Activated CD4-positive, alpha-beta T cell treated with anti-CD3 and anti-CD28 coated beads for 4 hours (primary cell): ENCODE results near the gene FCSK.
"Not testable (repeated sequence)": the region's sequence is repeated elsewhere in the genome, so short reads cannot be mapped to it uniquely, and the experiment has no call there.

Experiments
- DNase-seq, 2 donors: peaks; one replicate each; pipeline ENCODE4 v3.0.0-alpha.2; 2020

Gene FCSK

GRCh38 chr16:70454222-70455034 lies at the start of gene FCSK:
TSS of gene FCSK (plus strand) at chr16:70454595. CDS start at chr16:70463191, 8,596 bp downstream.
- DNase-seq: peak; percentile 63 to 71

DNA sequence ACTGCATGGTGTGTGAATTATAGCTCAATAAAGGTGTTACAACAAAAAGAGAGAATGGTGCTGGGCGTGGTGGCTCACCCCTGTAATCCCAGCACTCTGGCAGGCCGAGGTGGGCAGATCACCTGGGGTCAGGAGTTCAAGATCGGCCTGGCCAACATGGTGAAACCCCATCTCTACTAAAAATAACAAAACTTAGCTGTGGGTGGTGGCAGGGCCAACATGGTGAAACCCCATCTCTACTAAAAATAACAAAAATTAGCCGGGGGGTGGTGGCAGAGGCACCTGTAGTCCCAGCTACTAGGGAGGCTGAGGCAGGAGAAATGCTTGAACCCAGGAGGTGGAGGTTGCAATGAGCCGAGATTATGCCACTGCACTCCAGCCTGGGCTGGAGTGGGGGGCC lies 48.3 kb upstream of the FCSK start:
- DNase-seq: not testable (repeated sequence)

- no peak for DNase-seq
These were observed 46.6 kb upstream of the FCSK start for GRCh38 chr16:70407811-70408274.

GRCh38 chr16:70410734-70411133 lies 43.7 kb upstream of the FCSK start:
- no peak for DNase-seq

DNA sequence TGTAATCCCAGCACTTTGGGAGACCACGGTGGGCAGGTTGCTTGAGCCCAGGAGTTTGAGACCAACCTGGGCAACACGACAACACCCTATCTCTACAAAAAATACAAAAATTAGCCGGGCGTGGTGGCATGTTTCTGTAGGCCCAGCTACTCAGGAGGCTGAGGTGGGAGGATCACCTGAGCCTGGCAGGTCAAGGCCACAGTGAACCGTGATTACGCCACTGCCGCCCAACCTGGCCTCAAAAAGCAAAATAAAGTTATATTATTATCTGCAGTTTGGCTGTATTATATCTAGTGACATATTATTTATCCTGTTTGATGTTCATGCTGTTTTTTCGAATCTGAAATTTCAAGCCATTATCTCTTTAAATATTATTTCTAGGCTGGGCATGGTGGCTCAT lies 42.0 kb upstream of the FCSK start:
- no peak for DNase-seq

DNA sequence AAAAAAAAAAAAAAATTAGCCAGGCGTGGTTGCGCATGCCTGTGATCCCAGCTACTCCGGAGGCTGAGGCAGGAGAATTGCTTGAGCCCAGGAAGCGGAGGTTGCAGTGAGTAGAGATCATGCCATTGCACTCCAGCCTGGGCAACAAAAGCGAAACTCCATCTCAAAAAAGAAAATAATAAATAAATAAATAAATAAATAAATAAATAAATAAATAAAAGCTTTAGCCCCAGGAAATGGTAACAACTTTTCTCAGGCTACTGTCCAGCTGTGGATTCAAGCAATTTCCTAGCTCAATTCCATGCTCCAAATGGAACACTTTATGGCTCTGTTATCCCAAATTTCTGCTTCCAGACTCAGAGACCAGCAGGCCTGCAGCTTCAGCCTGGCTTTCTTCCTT lies 40.8 kb upstream of the FCSK start:
- not testable (repeated sequence) for DNase-seq

- no peak for DNase-seq
These were observed 37.4 kb upstream of the FCSK start for GRCh38 chr16:70416748-70417616.

DNA sequence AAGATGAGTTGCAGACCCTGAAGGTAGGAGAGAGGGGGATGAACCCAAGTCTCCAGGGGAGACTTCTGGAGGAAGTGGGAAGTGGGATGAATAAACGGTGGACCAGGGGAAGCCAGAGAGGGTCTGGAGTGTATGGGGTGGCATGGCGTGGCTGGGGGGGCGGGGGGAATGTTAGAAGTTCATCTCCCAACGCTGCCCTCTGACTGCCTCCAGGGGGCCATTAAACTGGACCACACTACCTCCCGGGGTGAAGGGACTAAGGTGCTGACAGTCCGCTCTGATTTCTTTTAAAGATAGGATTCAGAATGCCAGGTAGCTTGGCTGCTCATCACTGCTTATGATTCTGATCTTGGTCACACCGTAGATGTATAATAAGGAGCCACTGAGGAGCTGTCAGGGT lies 36.7 kb upstream of the FCSK start:
- no peak for DNase-seq

GRCh38 chr16:70418274-70418992 lies 36.0 kb upstream of the FCSK start:
- DNase-seq: peak; percentile 27 to 36

GRCh38 chr16:70418993-70419318 lies 35.4 kb upstream of the FCSK start:
- DNase-seq: no peak

GRCh38 chr16:70419384-70420327 lies 34.7 kb upstream of the FCSK start:
- DNase-seq: no peak

DNA sequence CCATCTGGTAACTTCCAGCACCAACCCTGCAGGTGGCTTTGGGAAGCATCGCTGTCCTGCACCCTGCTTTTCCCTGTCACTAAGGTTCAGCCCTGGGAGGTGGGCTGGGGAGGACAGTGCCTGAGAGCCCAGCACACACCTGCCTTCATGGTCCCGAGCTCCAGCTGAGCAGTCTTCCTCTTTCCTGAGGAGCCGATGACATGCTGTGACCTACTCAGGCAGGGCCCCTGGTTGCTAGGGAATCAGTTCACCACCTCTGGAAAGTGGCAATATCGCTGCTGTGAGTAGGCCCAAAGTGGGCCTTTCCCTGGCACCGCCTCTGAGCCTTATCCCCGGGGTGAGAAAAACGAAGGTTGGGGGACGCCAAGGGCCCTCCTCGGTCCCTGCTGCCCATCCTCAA lies 33.4 kb upstream of the FCSK start:
- no peak for DNase-seq

GRCh38 chr16:70421473-70422311 lies 32.7 kb upstream of the FCSK start:
- no peak for DNase-seq

DNA sequence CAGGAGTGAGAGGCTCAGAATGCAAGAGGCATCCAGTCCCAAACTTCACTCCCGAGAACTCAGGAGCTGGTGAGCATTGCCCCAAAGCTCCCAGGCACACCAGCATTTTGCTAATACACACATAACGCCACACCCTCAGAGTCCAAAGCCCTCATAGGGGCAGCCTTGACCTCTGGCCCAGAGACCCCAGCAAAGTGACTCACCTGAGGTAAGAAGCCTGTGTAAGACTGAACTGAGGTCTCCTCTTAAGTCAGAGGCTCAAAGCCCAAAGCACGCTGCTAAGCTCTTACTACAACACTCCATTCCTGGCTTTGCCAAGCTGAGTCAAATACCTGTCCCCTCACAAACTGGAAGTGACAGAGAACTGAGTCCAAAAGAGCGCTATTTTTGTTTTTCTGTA lies 31.9 kb upstream of the FCSK start:
- no peak for DNase-seq

DNA sequence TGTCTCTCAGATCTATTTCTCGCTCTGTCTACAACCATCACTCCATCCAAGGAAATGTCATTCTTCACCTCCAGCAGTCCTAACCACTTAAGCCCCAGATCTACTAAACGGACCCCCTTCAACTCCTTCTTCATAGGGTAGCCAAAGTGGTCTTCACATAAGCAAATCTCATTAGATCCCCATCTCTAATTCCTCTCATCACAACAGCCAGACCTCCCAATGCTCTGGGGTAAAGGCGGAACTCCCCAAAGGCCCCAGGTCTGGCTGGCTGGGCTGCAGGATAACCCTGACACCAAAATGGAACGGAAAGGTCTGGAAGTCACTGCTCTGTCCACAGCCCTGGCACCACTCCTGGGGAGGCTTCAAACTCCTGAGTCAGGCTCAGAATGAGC lies 26.6 kb upstream of the FCSK start:
- no peak for DNase-seq

DNA sequence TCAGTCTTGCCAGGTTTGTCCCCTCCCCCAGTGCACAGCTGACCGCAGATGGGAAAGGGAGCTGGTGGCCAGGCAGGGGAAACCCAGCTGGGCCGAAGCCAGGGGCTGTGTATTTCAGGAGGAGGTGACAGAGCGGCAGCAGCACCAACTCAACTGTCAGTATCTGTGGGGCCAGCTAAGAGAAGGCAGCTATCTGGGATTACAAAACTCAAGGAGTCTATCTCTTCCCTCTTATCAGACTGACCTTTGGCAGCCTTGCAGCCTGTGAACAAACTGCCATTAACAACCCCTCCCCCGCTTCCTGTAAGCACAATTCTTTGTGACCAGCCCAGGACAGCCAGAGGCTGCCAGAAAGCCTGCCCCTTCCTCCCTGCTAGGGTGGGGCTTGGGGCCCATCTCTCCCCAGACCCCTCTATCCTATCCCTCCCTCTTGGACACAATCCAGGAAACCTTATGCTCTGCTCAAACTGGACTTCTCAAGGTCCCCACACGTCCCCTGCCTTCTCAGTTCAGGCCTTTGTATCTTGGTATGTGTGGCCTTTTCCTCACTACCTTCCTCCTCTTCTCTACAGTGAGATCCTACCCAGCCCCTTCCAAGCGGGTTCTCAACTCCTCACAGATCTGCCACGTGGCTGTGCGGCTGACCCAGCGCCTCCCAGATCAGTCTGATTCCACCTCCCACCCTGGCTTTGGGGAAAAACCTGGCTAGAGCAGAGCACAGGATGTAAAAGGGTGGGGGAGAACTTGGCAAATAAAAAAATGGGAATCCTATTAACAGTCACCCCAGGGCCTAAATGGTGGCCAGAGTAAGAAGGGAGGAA lies 26.0 kb upstream of the FCSK start:
- DNase-seq: peak in 1 of 2 donors; percentile 25

- DNase-seq: no peak
These were observed 24.3 kb upstream of the FCSK start for GRCh38 chr16:70429888-70430666.

DNA sequence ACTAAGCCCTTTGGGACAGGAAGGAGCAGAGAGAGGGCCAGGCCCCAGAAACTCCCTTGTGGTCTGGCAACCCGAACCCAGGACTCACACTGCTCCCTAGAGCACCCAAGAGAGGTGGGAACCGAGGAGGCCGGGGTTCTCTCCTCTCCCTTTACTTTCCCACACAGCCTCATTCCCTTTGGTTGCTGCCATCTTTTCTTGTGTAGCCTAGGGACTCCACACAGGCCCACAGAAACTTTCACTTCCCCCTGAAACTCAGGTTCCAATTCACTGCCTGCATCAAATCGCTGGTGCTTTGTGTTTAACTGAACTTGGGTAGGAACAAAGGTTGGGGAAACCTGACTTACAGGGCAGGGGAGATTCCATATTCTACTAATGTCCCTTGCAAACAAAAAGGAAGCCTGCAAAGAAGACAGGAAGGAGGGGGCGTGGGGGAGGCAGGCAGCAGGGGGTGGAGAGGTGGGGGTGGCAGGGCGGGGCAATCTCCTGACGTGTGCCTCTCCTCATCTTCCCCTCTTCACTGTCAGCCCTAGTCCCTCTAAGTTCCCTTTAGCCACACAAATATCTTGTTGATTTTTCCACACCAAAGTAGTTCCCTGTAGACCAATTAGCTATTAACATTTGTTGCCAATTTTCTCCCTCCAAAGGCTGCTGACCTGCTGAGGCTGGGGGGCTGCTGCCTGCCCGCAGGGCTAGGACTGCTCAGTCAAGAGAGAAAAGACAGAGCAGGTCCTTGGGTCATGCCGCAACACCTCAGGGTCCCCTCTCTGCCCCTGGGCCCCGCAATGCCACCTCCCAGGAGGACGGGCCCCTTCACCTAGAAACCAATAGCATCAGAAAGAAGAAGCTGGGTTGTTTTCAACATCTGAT lies 23.5 kb upstream of the FCSK start:
- DNase-seq: peak; percentile 74 to 79

GRCh38 chr16:70432356-70432722 lies 22.1 kb upstream of the FCSK start:
- DNase-seq: no peak
